Transverse colon (tissue), 4 donors: Measurements from ENCODE around the gene CALML4. TPM values are rescaled to one million over a fixed set of nuclear protein-coding genes. Genes with fewer than 3 reads are reported as not detected.
"Not testable (repeated sequence)": the region's sequence is repeated elsewhere in the genome, so short reads cannot be mapped to it uniquely, and the experiment has no call there.

ENCODE experiments used
- DNase-seq: peaks from one replicate; pipeline ENCODE4 v3.0.0-alpha.2; 2019
- H3K27ac ChIP-seq, 4 donors: fragments of 200-600 bp; sonication (generic); 2 replicates each; pipeline ENCODE4 v1.5.1; 2016 to 2018; ENCODE audit warnings: inconsistent platforms in 4 of 4
- H3K27me3 ChIP-seq: fragments of 200-600 bp; sonication (generic); 2 replicates; pipeline ENCODE4 v1.5.1; 2017; ENCODE audit warnings: inconsistent platforms
- H3K36me3 ChIP-seq, 4 donors: fragments of 200-600 bp; sonication (generic); 2 replicates each; pipeline ENCODE4 v1.5.1; 2017 to 2019; ENCODE audit warnings: inconsistent platforms in 4 of 4
- H3K4me1 ChIP-seq, 4 donors: fragments of 200-600 bp; sonication (generic); 2 replicates each; pipeline ENCODE4 v1.5.1; 2017 to 2020; ENCODE audit warnings: inconsistent platforms in 4 of 4
- H3K4me3 ChIP-seq, 4 donors: fragments of 200-600 bp; sonication (generic); 1 replicate in 1 of 4; 2 replicates in 3 of 4; pipeline versions ENCODE4 v1.5.1 to v1.6.1; 2017 to 2019; ENCODE audit warnings: inconsistent platforms in 4 of 4
- H3K9me3 ChIP-seq, 2 donors: fragments of 200-600 bp; sonication (generic); 2 replicates each; pipeline ENCODE4 v1.5.1; 2017 to 2019; ENCODE audit warnings: inconsistent platforms in 2 of 2
- CTCF ChIP-seq, 5 experiments: fragments of 200-600 bp in 3 of 5; fragments of 450-650 bp in 2 of 5; sonication (generic) in 3 of 5; IDR thresholded peaks; 1 replicate in 2 of 5; 2 replicates in 3 of 5; pipeline ENCODE4 v1.5.1; 2016 to 2017; ENCODE audit warnings: antibody characterized with exemption in 5 of 5, inconsistent platforms in 3 of 5, mild to moderate bottlenecking in 2 of 5, moderate library complexity in 1 of 5
- EP300 ChIP-seq: sonication (generic); formaldehyde crosslinking; IDR thresholded peaks from one replicate; pipeline ENCODE4 v1.6.1; 2017; ENCODE audit warnings: antibody characterized with exemption, low read depth
- POLR2A ChIP-seq: fragments of 450-650 bp; IDR thresholded peaks from one replicate; pipeline ENCODE4 v1.6.1; 2016; ENCODE audit warnings: antibody characterized with exemption, mild to moderate bottlenecking, moderate library complexity
- POLR2AphosphoS5 ChIP-seq, 3 donors: sonication (generic); formaldehyde crosslinking; IDR thresholded peaks; one replicate each; pipeline ENCODE4 v1.6.1; 2016; ENCODE audit warnings: antibody characterized with exemption in 3 of 3
- WGBS, 2 donors: methylation state at CpG; one replicate each; pipeline ENCODE4 v1.1.5; 2018; ENCODE audit warnings: low coverage in 1 of 2; 5-methylcytosine and 5-hydroxymethylcytosine counted together
- in situ Hi-C, 4 donors: fragments of 200-750 bp; cut with MboI; loops; one replicate each; pipeline versions ENCODE4 v1.15.0 to v1.15.1; 2017; ENCODE audit warnings: low sequenced_read_pairs in 3 of 4, low pct_ligation_motif_present in 1 of 4, low pct_unique_long_range_greater_than_20kb in 1 of 4
- intact Hi-C: fragments of 100-400 bp; cut with DNase I; formaldehyde crosslinking; loops from one replicate; pipeline ENCODE4 v1.15.1; 2023; ENCODE audit warnings: low total_unique reads
- total RNA-seq, 4 donors: library from RNA; depleted of rRNA; stranded (reverse); fragments of >200 nt; gene quantifications; one replicate each; pipeline ENCODE4 v1.1.0, GENCODE V29; 2016

CALML4 gene
- total RNA-seq, 4 donors from 2014 or later: 56.3 to 153 (median 75.2) TPM

GRCh38 chr15:68176601-68177000 is 28.5 kb downstream of the CALML4 start:
- Histone ChIP-seq H3K36me3 (peaks cover 0 to 37% (median 12%) of the 10 kb centered on the region in 4 donors), H3K9me3 (no peaks in the 10 kb centered on the region), H3K4me3 (no peak overlapping the region), H3K4me1 (no peaks in the 10 kb centered on the region), H3K27me3 (no peaks in the 10 kb centered on the region), H3K27ac (no peak overlapping the region)
- 96 to 100% methylated on average over 3 of the region's 3 CpGs for WGBS, 2 donors
- no peak for DNase-seq
- TF ChIP-seq POLR2AphosphoS5 (IDR thresholded peaks at IDR 0.05) (no peak), POLR2A (no peak), EP300 (no peak), CTCF (IDR thresholded peaks at IDR 0.05) (no peak)
- intact Hi-C loops: no loop called here
- in situ Hi-C loops: no loop called here

GRCh38 chr15:68175526-68175925 is 29.6 kb downstream of the CALML4 start:
- H3K4me1 ChIP-seq: no peaks in the 10 kb centered on the region
- no peaks in the 10 kb centered on the region for H3K9me3 ChIP-seq
- 65 to 72% methylated on average over 2 of the region's 2 CpGs for WGBS, 2 donors
- H3K27ac ChIP-seq: no peak overlapping the region
- in situ Hi-C loops (no loop called here), intact Hi-C loops (no loop called here)
- no peak for DNase-seq
- peaks cover 0 to 32% (median 9%) of the 10 kb centered on the region in 4 donors for H3K36me3 ChIP-seq
- H3K27me3 ChIP-seq: no peaks in the 10 kb centered on the region
- no peak overlapping the region for H3K4me3 ChIP-seq
- TF ChIP-seq EP300 (no peak), POLR2AphosphoS5 (IDR thresholded peaks at IDR 0.05) (no peak), CTCF (IDR thresholded peaks at IDR 0.05) (no peak), POLR2A (no peak)

- Histone ChIP-seq H3K27ac (no peak overlapping the region), H3K4me3 (no peak overlapping the region), H3K36me3 (peaks cover 0 to 27% (median 9%) of the 10 kb centered on the region in 4 donors), H3K27me3 (no peaks in the 10 kb centered on the region), H3K4me1 (no peaks in the 10 kb centered on the region), H3K9me3 (no peaks in the 10 kb centered on the region)
- TF ChIP-seq CTCF (IDR thresholded peaks at IDR 0.05): no peak
- no peak for TF ChIP-seq POLR2AphosphoS5 (IDR thresholded peaks at IDR 0.05)
- no peak for TF ChIP-seq EP300
- no peak for TF ChIP-seq POLR2A
- intact Hi-C loops (no loop called here), in situ Hi-C loops (loop anchor here in 2 of 4 donors (25.0 kb wide), 2 partner anchors 111 to 311 kb away; partner anchors contain the start of gene PIAS1 (in 1 of the 2))
- no peak for DNase-seq
- WGBS, 2 donors: 96 to 97% methylated on average over 4 of the region's 4 CpGs
Observed at GRCh38 chr15:68173119-68173518, 32.0 kb downstream of the CALML4 start.

- 94% methylated on average over 2 of the region's 2 CpGs; no CpG with 5 or more reads in 1 of the 2 donors for WGBS, 2 donors
- intact Hi-C loops: not testable (repeated sequence)
- H3K36me3 ChIP-seq: peaks cover 0 to 27% (median 9%) of the 10 kb centered on the region in 4 donors
Observed at GRCh38 chr15:68172037-68172436, 33.1 kb downstream of the CALML4 start.

GRCh38 chr15:68166847-68167246 is 38.3 kb downstream of the CALML4 start:
- H3K36me3 ChIP-seq: no peaks in the 10 kb centered on the region
- TF ChIP-seq CTCF (IDR thresholded peaks at IDR 0.05) (no peak), POLR2AphosphoS5 (IDR thresholded peaks at IDR 0.05) (no peak), EP300 (no peak), POLR2A (no peak)

More at GRCh38 chr15:68172037-68172436, 33.1 kb downstream of the CALML4 start:
- not testable (repeated sequence) for DNase-seq, H3K4me1 ChIP-seq, H3K27ac ChIP-seq, H3K9me3 ChIP-seq, H3K27me3 ChIP-seq, H3K4me3 ChIP-seq
- in situ Hi-C loops: loop anchor here in 2 of 4 donors (25.0 kb wide), 2 partner anchors 110 to 310 kb away; partner anchors contain the start of gene PIAS1 (in 1 of the 2)

More at GRCh38 chr15:68166847-68167246, 38.3 kb downstream of the CALML4 start:
- intact Hi-C loops (no loop called here), in situ Hi-C loops (loop anchor here in 2 of 4 donors (25.0 kb wide), 2 partner anchors 105 to 305 kb away; partner anchors contain the start of gene PIAS1 (in 1 of the 2))
- DNase-seq: no peak
- Histone ChIP-seq H3K9me3 (no peaks in the 10 kb centered on the region), H3K27me3 (no peaks in the 10 kb centered on the region), H3K4me3 (no peak overlapping the region), H3K27ac (no peak overlapping the region), H3K4me1 (no peaks in the 10 kb centered on the region)
- WGBS, 2 donors: 79 to 95% methylated on average over 4 of the region's 4 CpGs
